SH-SY5Y (cell line): ENCODE results near the gene SMTN.

ENCODE experiments used
- GATA2 ChIP-seq: IDR thresholded peaks from 2 replicates; pipeline ENCODE4 v1.6.1; 2011; ENCODE audit warnings: mild to moderate bottlenecking, low read depth, low read length
- GATA3 ChIP-seq: IDR thresholded peaks from 2 replicates; pipeline ENCODE4 v1.6.1; 2011; ENCODE audit warnings: low read depth, mild to moderate bottlenecking, low read length, moderate library complexity

GRCh38 chr22:31134688-31135087 is 53.6 kb downstream of the SMTN start:
- TF ChIP-seq GATA3 (no peak), GATA2 (no peak)
